K562 (cell line): ENCODE data around the gene PACS1. TPM values are rescaled to one million over a fixed set of nuclear protein-coding genes. Genes with fewer than 3 reads are reported as not detected.
A peak's percentile ranks its signal among the peaks of the same experiment; 100 is the strongest.

Source experiments
- ATAC-seq: fragments of 200-7000 bp; cut with Tn5 transposase; 3 replicates; pipeline ENCODE4 v1.9.1; 2020; ENCODE audit warnings: moderate library complexity
- BruUV-seq: library from RNA; stranded (reverse); fragments of 400-500 nt; replicated peaks from 2 replicates; lab custom pipeline; 2021; lab: Mats Ljungman, UMichigan
- CTCF ChIA-PET: fragments of 300-600 bp; formaldehyde crosslinking; extraction: SDS; loops from one replicate; lab custom pipeline; 2021; ENCODE audit warnings: low intra/inter-chr PET ratio; lab: Yijun Ruan, JAX
- POLR2A ChIA-PET: fragments of 300-600, 350-650 bp; sonication (Branson Sonifier 250); formaldehyde crosslinking; extraction: SDS; loops from one replicate; lab custom pipeline; 2021; ENCODE audit warnings: antibody characterized with exemption, inconsistent platforms; lab: Yijun Ruan, JAX
- DNase-seq, 4 experiments: peaks; one replicate each; pipeline versions ENCODE4 v3.0.0 to v3.0.0-alpha.2; 2011 to 2018; ENCODE audit warnings: low spot score in 3 of 4, mixed read lengths in 3 of 4; ENCODE audit errors: extremely low read depth in 1 of 4
- FAIRE-seq: peaks from 2 replicates; lab custom pipeline; 2011; peaks lifted over from hg19 to GRCh38; lab: Jason Lieb, UNC
- H2AFZ ChIP-seq: 2 replicates; pipeline ENCODE4 v1.6.0; 2011; ENCODE audit warnings: low read depth, low read length, control low read depth, inconsistent platforms
- H3K27ac ChIP-seq: fragments of 200-600 bp; 3 replicates; pipeline ENCODE4 v1.8.0; 2011; ENCODE audit warnings: low read depth, mild to moderate bottlenecking, control low read depth, inconsistent platforms, low read length, moderate library complexity, mixed read lengths; ENCODE audit errors: extremely low read depth
- H3K27me3 ChIP-seq, 2 experiments: fragments of 300-600 bp in 1 of 2; 2 replicates in 1 of 2; 3 replicates in 1 of 2; pipeline versions ENCODE4 v1.6.0 to v1.8.0; 2011; ENCODE audit warnings: inconsistent platforms in 2 of 2, low read length in 2 of 2, mild to moderate bottlenecking in 1 of 2, mixed read lengths in 1 of 2, moderate library complexity in 1 of 2; ENCODE audit not compliant: control insufficient read depth in 2 of 2, insufficient read depth in 2 of 2
- H3K36me3 ChIP-seq: fragments of 300-600 bp; 3 replicates; pipeline ENCODE4 v1.8.0; 2011; ENCODE audit warnings: mild to moderate bottlenecking, low read length, inconsistent platforms; ENCODE audit not compliant: control insufficient read depth, insufficient read depth
- H3K4me1 ChIP-seq, 2 experiments: fragments of 200-600 bp in 1 of 2; replicated peaks in 1 of 2; 2 replicates in 1 of 2; 3 replicates in 1 of 2; pipeline versions ENCODE4 v1.5.1 to v1.8.0; 2011; ENCODE audit warnings: inconsistent platforms in 2 of 2, low read length in 2 of 2, mild to moderate bottlenecking in 1 of 2, mixed read lengths in 1 of 2, moderate library complexity in 1 of 2; ENCODE audit not compliant: control insufficient read depth in 2 of 2, insufficient read depth in 2 of 2
- H3K4me2 ChIP-seq: 2 replicates; pipeline ENCODE4 v1.6.1; 2011; ENCODE audit warnings: low read length, control low read depth, inconsistent platforms, mixed read lengths; ENCODE audit not compliant: insufficient read depth
- H3K4me3 ChIP-seq: fragments of 200-600 bp; sonication (generic), shearing (Covaris generic); 2 replicates; pipeline ENCODE4 v1.5.1; 2016; ENCODE audit warnings: control low read depth, inconsistent platforms
- H3K79me2 ChIP-seq: fragments of 200-600 bp; 3 replicates; pipeline ENCODE4 v1.8.0; 2011; ENCODE audit warnings: low read length, inconsistent platforms; ENCODE audit not compliant: control insufficient read depth, insufficient read depth
- H3K9ac ChIP-seq, 2 experiments: 2 replicates each; pipeline versions ENCODE4 v1.6.0 to v1.6.1; 2011; ENCODE audit warnings: low read depth in 2 of 2, low read length in 2 of 2, control low read depth in 1 of 2, inconsistent platforms in 1 of 2, mild to moderate bottlenecking in 1 of 2, mixed read lengths in 1 of 2; ENCODE audit not compliant: insufficient read depth in 1 of 2
- H3K9me1 ChIP-seq: one replicate; pipeline ENCODE4 v1.6.0; 2011; ENCODE audit warnings: inconsistent platforms, mild to moderate bottlenecking, low read length, moderate library complexity; ENCODE audit not compliant: control insufficient read depth, insufficient read depth
- H3K9me3 ChIP-seq: replicated peaks from 2 replicates; pipeline ENCODE4 v1.5.1; 2011; ENCODE audit warnings: low read depth, low read length, inconsistent platforms; ENCODE audit not compliant: control insufficient read depth, insufficient read depth
- H4K20me1 ChIP-seq: replicated peaks from 2 replicates; pipeline ENCODE4 v1.6.1; 2011; ENCODE audit warnings: low read length, inconsistent platforms, mixed read lengths; ENCODE audit not compliant: control insufficient read depth, insufficient read depth
- EHMT2 ChIP-seq: fragments of 450-650 bp; IDR thresholded peaks from 2 replicates; pipeline ENCODE4 v1.6.1; 2018; ENCODE audit warnings: antibody characterized with exemption
- FOXM1 ChIP-seq, 2 experiments: fragments of 450-650 bp in 1 of 2; sonication (generic) in 1 of 2; formaldehyde crosslinking in 1 of 2; IDR thresholded peaks; 2 replicates each; pipeline versions ENCODE4 v1.6.1 to v1.9.0; 2017 to 2022; ENCODE audit warnings: low read depth in 2 of 2, mild to moderate bottlenecking in 2 of 2, missing genetic modification reagents in 1 of 2, moderate library complexity in 1 of 2
- ZNF12 ChIP-seq: sonication (generic); formaldehyde crosslinking; IDR thresholded peaks from 2 replicates; pipeline ENCODE4 v1.4.0; 2020; ENCODE audit warnings: mild to moderate bottlenecking, missing genetic modification reagents
- WGBS: fragments of 100-300 bp; shearing (Covaris generic); methylation state at CpG from one replicate; pipeline ENCODE4 v1.1.6; 2016; ENCODE audit warnings: low coverage, mixed read lengths; ENCODE audit not compliant: insufficient coverage; ENCODE audit errors: missing lambda C conversion rate; 5-methylcytosine and 5-hydroxymethylcytosine counted together
- in situ Hi-C: fragments of 300-500 bp; cut with MboI; formaldehyde crosslinking; loops from 4 replicates; pipeline ENCODE4 v1.15.0; 2018; ENCODE audit warnings: inconsistent platforms, mixed read lengths
- intact Hi-C: fragments of 100-400 bp; cut with micrococcal nuclease; formaldehyde crosslinking; loops from 2 replicates; pipeline ENCODE4 v1.14.2; 2022
- polyA plus RNA-seq, 8 experiments: library from polyadenylated mRNA; depleted of rRNA in 4 of 8; stranded (reverse) in 5 of 8; unstranded in 3 of 8; fragments of >200 nt; fragmentation: Nextera tagmentation in 2 of 8; fragmentation: Illumina TruSeq in 1 of 8; extraction: Ambion mirVana in 2 of 8; extraction: Trizol in 1 of 8; gene quantifications; 2 replicates each; pipeline versions ENCODE4 v1.2.1 to v1.2.3, GENCODE V29; 2011 to 2014; ENCODE audit warnings: inconsistent platforms in 1 of 8, missing spikeins in 1 of 8
- total RNA-seq, 7 experiments: library from RNA; depleted of rRNA in 6 of 7; stranded (reverse); fragments of >200 nt in 6 of 7; fragmentation: Illumina TruSeq in 2 of 7; extraction: Trizol in 2 of 7; gene quantifications; 2 replicates each; pipeline versions ENCODE4 v1.2.1 to v1.2.3, GENCODE V29; 2011 to 2021; ENCODE audit warnings: low replicate concordance in 1 of 7
- TF ChIP-seq, protein P1 (sequence below): sonication (generic); formaldehyde crosslinking; IDR thresholded peaks from 2 replicates; pipeline ENCODE4 v1.8.0; 2022; ENCODE audit warnings: mild to moderate bottlenecking, missing genetic modification reagents, borderline replicate concordance
- TF ChIP-seq, protein P2 (sequence below): sonication (generic); formaldehyde crosslinking; IDR thresholded peaks from 2 replicates; pipeline ENCODE4 v1.8.1; 2023; ENCODE audit warnings: mild to moderate bottlenecking, missing genetic modification reagents

PACS1 gene
- total and polyA plus RNA-seq, 9 of the 15 experiments (the other 6 are each of a cell fraction or from before 2014, with no cell fraction given), result 0.34 to 28.1 (median 8.5) TPM

DNA sequence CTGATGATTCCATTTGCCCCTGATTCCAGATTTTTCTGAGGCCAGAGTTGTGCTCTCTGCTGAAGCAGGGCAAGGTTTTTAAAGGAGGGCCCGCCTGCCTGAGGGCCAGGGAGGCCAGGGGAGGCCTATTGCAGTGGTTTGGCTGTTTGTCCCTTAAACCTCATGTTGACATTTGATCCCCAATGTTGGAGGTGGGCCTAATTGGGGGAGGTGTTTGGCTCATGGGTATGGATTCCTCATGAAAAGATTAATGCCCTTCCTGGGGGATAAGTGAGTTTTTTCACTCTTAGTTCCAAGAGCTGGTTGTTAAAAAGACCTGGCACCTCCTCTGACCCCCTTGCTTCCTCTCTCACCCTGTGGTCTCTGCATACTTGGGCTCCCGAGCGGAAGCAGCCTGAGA, 30.3 kb upstream of the PACS1 start:
- in situ Hi-C loops (no loop called here), intact Hi-C loops (no loop called here)
- DNase-seq (no peak), ATAC-seq (no peak), FAIRE-seq (no peak)
- Histone ChIP-seq H3K9me1 (no peaks in the 10 kb centered on the region), H3K79me2 (no peaks in the 10 kb centered on the region), H3K4me2 (no peak overlapping the region), H3K4me3 (no peak overlapping the region), H3K36me3 (no peaks in the 10 kb centered on the region), H3K27me3 (peaks cover 0 to 8% of the 10 kb centered on the region in 2 experiments; a peak in 3 of 5 replicates), H2AFZ (no peak overlapping the region), H3K9me3 (peaks cover 3% of the 10 kb centered on the region; the same call in 1 of the 2 replicates), H4K20me1 (no peaks in the 10 kb centered on the region), H3K4me1 (no peaks in the 10 kb centered on the region; a peak in 1 of 5 replicates), H3K9ac (no peak overlapping the region), H3K27ac (no peak overlapping the region)
- ChIA-PET POLR2A (interaction anchor here (0.6 to 0.9 kb wide), 3 partner anchors 18 to 141 kb away, joined by 3 read pairs; no protein-coding TSS in a partner anchor), CTCF (no interaction called here)
- no TSS peak for BruUV-seq
- TF ChIP-seq EHMT2, result no peak
- TF ChIP-seq ZNF12 (CRISPR knock-in tag), result no peak
- TF ChIP-seq FOXM1 (IDR thresholded peaks at IDR 0.05; ENCODE audit: low read depth), result no peak
- TF ChIP-seq FOXM1 (CRISPR knock-in tag; IDR thresholded peaks at IDR 0.05; ENCODE audit: low read depth), result no peak
- WGBS, result 19% methylated on average over 3 of the region's 3 CpGs

DNA sequence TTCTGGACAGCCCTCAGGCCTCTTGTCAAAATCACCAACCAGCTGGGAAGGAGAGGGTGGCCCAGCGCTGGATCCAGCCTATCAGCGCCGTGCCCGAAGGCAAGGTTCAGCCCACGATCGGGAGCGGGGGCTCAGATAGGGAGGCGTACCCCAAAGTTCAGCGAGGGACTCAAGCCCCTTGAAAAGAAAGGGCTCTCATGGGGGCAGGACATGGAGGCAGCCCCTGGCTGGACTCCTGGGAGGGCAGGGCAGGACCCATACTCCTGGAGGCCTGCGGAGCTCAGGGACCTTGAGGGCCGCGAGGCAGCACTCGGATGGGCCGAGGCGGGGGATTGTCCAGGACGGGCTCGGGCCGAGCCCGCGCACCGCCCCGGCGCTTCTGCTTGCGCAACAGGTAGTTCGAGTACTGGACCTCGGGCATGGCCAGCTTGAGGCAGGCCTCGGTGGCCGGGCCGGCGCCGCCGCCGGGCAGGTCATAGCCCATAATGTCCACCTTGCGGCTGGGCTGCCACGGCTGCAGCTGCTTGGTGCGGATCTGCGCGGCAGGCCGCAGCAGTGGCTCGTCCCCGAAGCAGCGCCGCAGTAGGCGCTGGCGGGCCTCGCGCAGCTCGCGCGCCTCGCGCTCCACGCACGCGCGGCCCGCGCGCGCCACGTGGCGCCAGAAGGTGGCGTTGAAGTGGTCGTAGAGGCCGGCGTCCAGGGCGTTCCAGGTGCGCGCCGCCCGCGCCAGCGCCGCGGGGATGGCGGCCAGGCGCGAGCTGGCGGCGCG, 27.7 kb upstream of the PACS1 start:
- H3K4me3 ChIP-seq, result no peak overlapping the region
- H3K27ac ChIP-seq, result no peak overlapping the region
- H3K4me1 ChIP-seq, result peaks cover 0 to 6% of the 10 kb centered on the region in 2 experiments; a peak in 2 of 5 replicates
- DNase-seq, result no peak
- TF ChIP-seq, protein P1, sequence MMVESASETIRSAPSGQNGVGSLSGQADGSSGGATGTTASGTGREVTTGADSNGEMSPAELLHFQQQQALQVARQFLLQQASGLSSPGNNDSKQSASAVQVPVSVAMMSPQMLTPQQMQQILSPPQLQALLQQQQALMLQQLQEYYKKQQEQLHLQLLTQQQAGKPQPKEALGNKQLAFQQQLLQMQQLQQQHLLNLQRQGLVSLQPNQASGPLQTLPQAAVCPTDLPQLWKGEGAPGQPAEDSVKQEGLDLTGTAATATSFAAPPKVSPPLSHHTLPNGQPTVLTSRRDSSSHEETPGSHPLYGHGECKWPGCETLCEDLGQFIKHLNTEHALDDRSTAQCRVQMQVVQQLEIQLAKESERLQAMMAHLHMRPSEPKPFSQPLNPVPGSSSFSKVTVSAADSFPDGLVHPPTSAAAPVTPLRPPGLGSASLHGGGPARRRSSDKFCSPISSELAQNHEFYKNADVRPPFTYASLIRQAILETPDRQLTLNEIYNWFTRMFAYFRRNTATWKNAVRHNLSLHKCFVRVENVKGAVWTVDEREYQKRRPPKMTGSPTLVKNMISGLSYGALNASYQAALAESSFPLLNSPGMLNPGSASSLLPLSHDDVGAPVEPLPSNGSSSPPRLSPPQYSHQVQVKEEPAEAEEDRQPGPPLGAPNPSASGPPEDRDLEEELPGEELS, result no peak
- TF ChIP-seq, protein P2, sequence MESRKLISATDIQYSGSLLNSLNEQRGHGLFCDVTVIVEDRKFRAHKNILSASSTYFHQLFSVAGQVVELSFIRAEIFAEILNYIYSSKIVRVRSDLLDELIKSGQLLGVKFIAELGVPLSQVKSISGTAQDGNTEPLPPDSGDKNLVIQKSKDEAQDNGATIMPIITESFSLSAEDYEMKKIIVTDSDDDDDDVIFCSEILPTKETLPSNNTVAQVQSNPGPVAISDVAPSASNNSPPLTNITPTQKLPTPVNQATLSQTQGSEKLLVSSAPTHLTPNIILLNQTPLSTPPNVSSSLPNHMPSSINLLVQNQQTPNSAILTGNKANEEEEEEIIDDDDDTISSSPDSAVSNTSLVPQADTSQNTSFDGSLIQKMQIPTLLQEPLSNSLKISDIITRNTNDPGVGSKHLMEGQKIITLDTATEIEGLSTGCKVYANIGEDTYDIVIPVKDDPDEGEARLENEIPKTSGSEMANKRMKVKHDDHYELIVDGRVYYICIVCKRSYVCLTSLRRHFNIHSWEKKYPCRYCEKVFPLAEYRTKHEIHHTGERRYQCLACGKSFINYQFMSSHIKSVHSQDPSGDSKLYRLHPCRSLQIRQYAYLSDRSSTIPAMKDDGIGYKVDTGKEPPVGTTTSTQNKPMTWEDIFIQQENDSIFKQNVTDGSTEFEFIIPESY, result peak; percentile 20; the same call in 1 of the 2 replicates
- no peaks in the 10 kb centered on the region for H3K36me3 ChIP-seq
- in situ Hi-C loops, result no loop called here
- no peak for ATAC-seq
- H2AFZ ChIP-seq, result no peak overlapping the region
- H4K20me1 ChIP-seq, result no peaks in the 10 kb centered on the region
- no peaks in the 10 kb centered on the region for H3K9me1 ChIP-seq
- no peak overlapping the region for H3K9ac ChIP-seq
- intact Hi-C loops, result no loop called here
- no peak for FAIRE-seq
- POLR2A ChIA-PET, result no interaction called here
- H3K9me3 ChIP-seq, result no peaks in the 10 kb centered on the region
- WGBS, result 81% methylated on average over 54 of the region's 81 CpGs
- H3K4me2 ChIP-seq, result no peak overlapping the region
- BruUV-seq, result no TSS peak
- CTCF ChIA-PET, result no interaction called here
- H3K79me2 ChIP-seq, result no peaks in the 10 kb centered on the region
- peaks cover 0 to 4% of the 10 kb centered on the region in 2 experiments; a peak in 1 of 5 replicates for H3K27me3 ChIP-seq
